ENCODE measurements around the gene CTXND2.
"Not testable (repeated sequence)": the region's sequence is repeated elsewhere in the genome, so short reads cannot be mapped to it uniquely, and the experiment has no call there.

CTXND2 gene

DNA sequence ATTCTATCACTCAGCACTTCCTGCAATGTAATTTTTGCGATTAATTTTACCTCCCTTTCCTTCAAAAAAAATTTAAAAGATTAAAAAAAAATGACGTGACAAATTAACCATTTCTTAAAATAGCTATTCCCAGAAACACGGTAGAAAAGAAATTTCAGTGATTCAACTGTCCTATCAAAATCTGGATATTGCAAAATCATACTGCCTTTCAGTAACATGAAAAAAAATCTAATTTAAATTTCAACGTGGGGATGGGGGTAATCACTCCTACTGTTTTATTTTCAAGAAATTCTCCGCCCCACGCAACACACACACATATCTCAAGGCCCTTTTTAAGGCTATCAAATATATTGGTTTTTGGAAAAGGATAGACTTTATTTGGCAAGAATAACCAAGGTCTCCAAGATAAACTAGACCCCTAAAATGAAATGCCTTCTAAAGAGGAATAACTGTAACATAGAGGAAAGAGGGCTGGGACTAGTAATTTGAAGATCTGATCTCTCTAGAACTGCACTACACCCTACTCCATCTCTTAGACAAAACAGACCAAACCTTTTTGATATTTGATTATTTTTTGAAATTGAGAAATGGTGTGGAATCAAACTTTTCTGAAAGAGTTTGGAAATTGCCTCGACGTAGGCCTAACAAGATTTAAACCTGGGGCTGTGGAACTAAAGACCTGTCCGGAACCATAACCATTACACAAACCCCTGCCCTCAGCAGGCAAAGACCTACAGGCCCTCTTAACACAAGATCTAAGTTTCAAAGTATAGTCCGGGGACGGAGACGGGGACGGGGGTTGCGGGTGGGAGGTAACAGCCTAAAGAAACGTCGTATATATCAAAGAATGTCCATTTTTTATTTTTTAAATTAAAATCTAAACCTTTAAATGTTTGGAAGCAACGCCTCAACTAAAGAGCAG, 11.5 kb upstream of the CTXND2 start:
- Mint-ChIP-seq H3K4me3 (peak overlapping the region; percentile 90), H3K27me3 (no peaks in the 10 kb centered on the region), H3K36me3 (peaks cover 12% of the 10 kb centered on the region), H3K4me1 (peaks cover 20% of the 10 kb centered on the region), H3K9me3 (no peaks in the 10 kb centered on the region), H3K27ac (peak overlapping the region; percentile 92)
- no peak for ATAC-seq

- no peak for ATAC-seq
- peaks cover 12% of the 10 kb centered on the region for H3K36me3 Mint-ChIP-seq
Observed at GRCh38 chr1:150876119-150876454, 10.8 kb upstream of the CTXND2 start.

GRCh38 chr1:150878931-150879330, 8.0 kb upstream of the CTXND2 start:
- not testable (repeated sequence) for H3K9me3 Mint-ChIP-seq, H3K4me3 Mint-ChIP-seq, ATAC-seq, H3K36me3 Mint-ChIP-seq, H3K27ac Mint-ChIP-seq, H3K27me3 Mint-ChIP-seq
- H3K4me1 Mint-ChIP-seq: peaks cover 25% of the 10 kb centered on the region

More at GRCh38 chr1:150876119-150876454, 10.8 kb upstream of the CTXND2 start:
- H3K9me3 Mint-ChIP-seq: no peaks in the 10 kb centered on the region
- H3K4me1 Mint-ChIP-seq: peaks cover 20% of the 10 kb centered on the region
- peak overlapping the region; percentile 92 for H3K27ac Mint-ChIP-seq
- no peaks in the 10 kb centered on the region for H3K27me3 Mint-ChIP-seq
- H3K4me3 Mint-ChIP-seq: peak overlapping the region; percentile 90

- H3K27me3 Mint-ChIP-seq: no peaks in the 10 kb centered on the region
- peaks cover 11% of the 10 kb centered on the region for H3K4me1 Mint-ChIP-seq
- no peak overlapping the region for H3K27ac Mint-ChIP-seq
- ATAC-seq: no peak
- H3K4me3 Mint-ChIP-seq: no peak overlapping the region
- H3K36me3 Mint-ChIP-seq: no peaks in the 10 kb centered on the region
- H3K9me3 Mint-ChIP-seq: no peaks in the 10 kb centered on the region
Observed at GRCh38 chr1:150881331-150882070, 5.4 kb upstream of the CTXND2 start.

DNA sequence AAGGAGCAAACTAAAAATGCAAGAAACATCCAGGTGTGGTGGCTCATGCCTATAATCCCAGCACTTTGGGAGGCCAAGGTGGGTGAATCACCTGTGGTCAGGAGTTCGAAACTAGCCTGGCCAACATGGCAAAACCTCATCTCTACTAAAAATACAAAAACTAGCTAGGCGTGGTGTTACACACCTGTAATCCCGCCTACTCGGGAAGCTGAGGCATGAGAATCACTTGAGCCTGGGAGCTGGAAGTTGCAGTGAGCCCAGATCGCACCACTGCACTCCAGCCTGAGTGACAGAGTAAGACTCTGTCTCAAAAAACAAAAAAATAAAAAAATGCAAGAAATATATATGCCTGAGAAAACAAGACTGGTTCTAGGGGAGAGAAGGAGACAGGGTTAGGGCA, 3.8 kb upstream of the CTXND2 start:
- not testable (repeated sequence) for H3K4me3 Mint-ChIP-seq, ATAC-seq, H3K9me3 Mint-ChIP-seq, H3K36me3 Mint-ChIP-seq, H3K27me3 Mint-ChIP-seq
- Mint-ChIP-seq H3K27ac (peak overlapping the region; percentile 17), H3K4me1 (peaks cover 11% of the 10 kb centered on the region)

DNA sequence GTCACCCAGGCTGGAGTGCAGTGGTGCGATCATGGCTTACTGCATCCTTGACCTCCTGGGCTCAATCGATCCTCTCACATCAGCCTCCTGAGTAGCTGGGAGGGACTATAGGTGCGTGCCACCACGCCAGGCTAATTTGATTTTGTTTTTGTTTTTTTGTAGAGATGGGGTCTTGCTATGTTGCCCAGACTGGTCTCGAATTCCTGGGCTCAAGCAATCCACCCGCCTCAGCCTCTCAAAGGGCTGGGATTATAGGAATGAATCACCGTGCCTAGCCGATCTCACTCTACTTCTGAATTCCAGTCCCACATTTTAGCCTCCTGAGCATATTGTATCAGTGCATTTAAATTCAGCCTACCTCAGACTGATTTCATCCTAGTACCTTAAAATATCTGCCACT, 1.8 kb downstream of the CTXND2 start:
- Mint-ChIP-seq H3K4me3 (no peak overlapping the region), H3K9me3 (peaks cover 3% of the 10 kb centered on the region), H3K27ac (no peak overlapping the region), H3K27me3 (no peaks in the 10 kb centered on the region), H3K4me1 (peaks cover 34% of the 10 kb centered on the region), H3K36me3 (no peaks in the 10 kb centered on the region)
- no peak for ATAC-seq

GRCh38 chr1:150890033-150890416, 3.1 kb downstream of the CTXND2 start:
- Mint-ChIP-seq H3K27ac (peak overlapping the region; percentile 84), H3K4me3 (peak overlapping the region; percentile 64), H3K4me1 (peaks cover 31% of the 10 kb centered on the region), H3K9me3 (peaks cover 3% of the 10 kb centered on the region), H3K36me3 (no peaks in the 10 kb centered on the region), H3K27me3 (no peaks in the 10 kb centered on the region)
- ATAC-seq: peak; percentile 93

GRCh38 chr1:150893336-150893913, 6.5 kb downstream of the CTXND2 start:
- H3K9me3 Mint-ChIP-seq: peaks cover 3% of the 10 kb centered on the region
- no peaks in the 10 kb centered on the region for H3K27me3 Mint-ChIP-seq
- H3K4me3 Mint-ChIP-seq: no peak overlapping the region
- H3K4me1 Mint-ChIP-seq: peaks cover 31% of the 10 kb centered on the region
- no peaks in the 10 kb centered on the region for H3K36me3 Mint-ChIP-seq
- no peak overlapping the region for H3K27ac Mint-ChIP-seq
- ATAC-seq: no peak

DNA sequence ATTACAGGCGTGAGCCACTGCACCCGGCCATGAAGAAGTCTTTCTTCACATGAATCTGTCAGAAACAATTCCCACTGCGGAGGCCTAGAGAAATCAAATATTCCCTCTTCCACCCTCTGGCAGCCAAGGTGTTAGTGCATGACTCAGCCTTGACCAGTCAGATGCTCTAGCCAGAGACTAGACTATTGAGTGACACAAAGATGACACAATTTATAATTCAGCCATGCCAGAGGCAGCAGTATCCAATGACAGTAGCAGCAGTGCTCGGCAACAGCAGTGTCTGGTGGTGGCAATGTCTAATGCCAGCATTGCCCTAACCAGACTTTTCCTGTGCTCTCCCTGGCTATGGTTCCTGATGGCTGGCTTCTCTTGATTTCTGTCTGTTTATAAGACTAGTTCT, 8.7 kb downstream of the CTXND2 start:
- Mint-ChIP-seq H3K4me3 (no peak overlapping the region), H3K4me1 (peaks cover 13% of the 10 kb centered on the region), H3K27me3 (no peaks in the 10 kb centered on the region)

GRCh38 chr1:150899795-150900194, 12.9 kb downstream of the CTXND2 start:
- H3K4me1 Mint-ChIP-seq, H3K4me3 Mint-ChIP-seq, H3K9me3 Mint-ChIP-seq, H3K36me3 Mint-ChIP-seq, H3K27me3 Mint-ChIP-seq, H3K27ac Mint-ChIP-seq, ATAC-seq: not testable (repeated sequence)

More for the DNA sequence above, 8.7 kb downstream of the CTXND2 start:
- Mint-ChIP-seq H3K27ac (no peak overlapping the region), H3K9me3 (no peaks in the 10 kb centered on the region), H3K36me3 (no peaks in the 10 kb centered on the region)
- ATAC-seq: no peak

DNA sequence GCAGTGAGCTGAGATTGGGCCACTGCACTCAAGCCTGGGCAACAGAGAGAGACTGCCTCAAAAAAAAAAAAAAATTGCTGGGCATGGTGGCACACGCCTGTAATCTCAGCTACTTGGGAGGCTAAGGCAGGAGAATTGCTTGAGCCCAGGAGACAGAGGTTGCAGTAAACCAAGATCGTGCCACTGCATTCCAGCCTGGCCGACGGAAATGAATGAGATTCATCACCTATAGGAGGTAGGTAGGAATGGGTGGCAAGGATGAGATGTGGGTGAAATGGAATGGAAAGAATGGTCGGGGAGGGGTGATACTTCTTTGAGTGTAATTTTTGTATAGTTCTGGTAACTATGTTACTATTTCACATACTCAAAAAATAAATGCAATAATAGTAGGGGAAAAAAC, 15.4 kb downstream of the CTXND2 start:
- Mint-ChIP-seq H3K36me3 (no peaks in the 10 kb centered on the region), H3K27me3 (no peaks in the 10 kb centered on the region)

DNA sequence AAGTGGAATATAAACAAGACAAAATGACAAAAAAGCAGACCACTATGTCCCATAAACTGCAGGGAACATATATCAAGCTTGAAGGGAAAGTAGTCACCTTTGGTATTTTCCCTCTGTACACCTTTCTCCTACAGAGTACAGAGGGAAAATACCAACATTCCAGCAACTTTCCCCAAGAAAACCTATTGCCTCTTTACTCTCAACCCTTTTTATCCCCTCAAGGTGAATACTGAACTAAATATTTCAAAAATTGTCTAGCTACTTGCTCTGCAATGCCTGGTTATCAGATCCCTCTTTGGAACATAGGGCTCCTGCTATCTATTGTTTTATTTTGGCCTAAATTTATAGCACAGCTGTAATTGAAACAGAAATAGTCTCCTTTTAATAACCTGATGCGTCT, 15.8 kb downstream of the CTXND2 start:
- Mint-ChIP-seq H3K36me3 (no peaks in the 10 kb centered on the region), H3K27ac (no peak overlapping the region), H3K4me1 (peaks cover 6% of the 10 kb centered on the region), H3K27me3 (no peaks in the 10 kb centered on the region), H3K9me3 (no peaks in the 10 kb centered on the region), H3K4me3 (no peak overlapping the region)
- no peak for ATAC-seq

More for the DNA sequence above, 15.4 kb downstream of the CTXND2 start:
- Mint-ChIP-seq H3K9me3 (no peaks in the 10 kb centered on the region), H3K27ac (no peak overlapping the region), H3K4me3 (no peak overlapping the region), H3K4me1 (peaks cover 6% of the 10 kb centered on the region)
- ATAC-seq: no peak

- Mint-ChIP-seq H3K27me3 (no peaks in the 10 kb centered on the region), H3K4me3 (no peak overlapping the region), H3K9me3 (no peaks in the 10 kb centered on the region), H3K27ac (no peak overlapping the region), H3K4me1 (peaks cover 6% of the 10 kb centered on the region), H3K36me3 (no peaks in the 10 kb centered on the region)
- ATAC-seq: no peak
Observed at GRCh38 chr1:150905301-150905700, 18.4 kb downstream of the CTXND2 start.

- no peak overlapping the region for H3K27ac Mint-ChIP-seq
- no peaks in the 10 kb centered on the region for H3K9me3 Mint-ChIP-seq
- peaks cover 6% of the 10 kb centered on the region for H3K4me1 Mint-ChIP-seq
- no peak overlapping the region for H3K4me3 Mint-ChIP-seq
- H3K36me3 Mint-ChIP-seq: no peaks in the 10 kb centered on the region
- no peaks in the 10 kb centered on the region for H3K27me3 Mint-ChIP-seq
- ATAC-seq: no peak
Observed at GRCh38 chr1:150906329-150906728, 19.4 kb downstream of the CTXND2 start.

GRCh38 chr1:150906813-150907212, 19.9 kb downstream of the CTXND2 start:
- no peak for ATAC-seq
- Mint-ChIP-seq H3K36me3 (no peaks in the 10 kb centered on the region), H3K27ac (no peak overlapping the region), H3K9me3 (no peaks in the 10 kb centered on the region), H3K4me1 (peaks cover 6% of the 10 kb centered on the region), H3K4me3 (no peak overlapping the region), H3K27me3 (no peaks in the 10 kb centered on the region)
